ENCODE results near the gene IPPK. TPM values are rescaled to one million over a fixed set of nuclear protein-coding genes. Genes with fewer than 3 reads are reported as not detected.

IPPK gene
- total RNA-seq, 1 donor from 2014 or later: 8.7 TPM

GRCh38 chr9:92617951-92618510 lies 51.9 kb downstream of the IPPK start:
- peaks cover 19% of the 10 kb centered on the region for H3K4me1 Mint-ChIP-seq (ENCODE audit: low read depth)
- no peak overlapping the region for H3K4me3 Mint-ChIP-seq (ENCODE audit: unreplicated experiment)
- no peaks in the 10 kb centered on the region for H3K9me3 Mint-ChIP-seq (ENCODE audit: low read depth)
- peak overlapping the region; percentile 12 for H3K27ac Mint-ChIP-seq (ENCODE audit: unreplicated experiment)
- no peaks in the 10 kb centered on the region for H3K27me3 Mint-ChIP-seq (ENCODE audit: low read depth)
- H3K36me3 Mint-ChIP-seq (ENCODE audit: low read depth): peaks cover 38% of the 10 kb centered on the region
- TF ChIP-seq CTCF (IDR thresholded peaks at IDR 0.05): no peak
- DNase-seq (ENCODE audit: low spot score): no peak

GRCh38 chr9:92617195-92617813 lies 52.6 kb downstream of the IPPK start:
- no peak overlapping the region for H3K4me3 Mint-ChIP-seq (ENCODE audit: unreplicated experiment)
- peaks cover 42% of the 10 kb centered on the region for H3K36me3 Mint-ChIP-seq (ENCODE audit: low read depth)
- no peaks in the 10 kb centered on the region for H3K9me3 Mint-ChIP-seq (ENCODE audit: low read depth)
- no peak for TF ChIP-seq CTCF (IDR thresholded peaks at IDR 0.05)
- no peaks in the 10 kb centered on the region for H3K27me3 Mint-ChIP-seq (ENCODE audit: low read depth)
- no peak for DNase-seq (ENCODE audit: low spot score)
- peaks cover 21% of the 10 kb centered on the region for H3K4me1 Mint-ChIP-seq (ENCODE audit: low read depth)
- H3K27ac Mint-ChIP-seq (ENCODE audit: unreplicated experiment): no peak overlapping the region

GRCh38 chr9:92616655-92617111 lies 53.2 kb downstream of the IPPK start:
- H3K9me3 Mint-ChIP-seq (ENCODE audit: low read depth): no peaks in the 10 kb centered on the region
- no peaks in the 10 kb centered on the region for H3K27me3 Mint-ChIP-seq (ENCODE audit: low read depth)
- H3K27ac Mint-ChIP-seq (ENCODE audit: unreplicated experiment): no peak overlapping the region
- no peak for TF ChIP-seq CTCF (IDR thresholded peaks at IDR 0.05)
- peaks cover 46% of the 10 kb centered on the region for H3K36me3 Mint-ChIP-seq (ENCODE audit: low read depth)
- H3K4me1 Mint-ChIP-seq (ENCODE audit: low read depth): peaks cover 23% of the 10 kb centered on the region
- no peak for DNase-seq (ENCODE audit: low spot score)
- no peak overlapping the region for H3K4me3 Mint-ChIP-seq (ENCODE audit: unreplicated experiment)

- Mint-ChIP-seq H3K4me3 (ENCODE audit: unreplicated experiment) (no peak overlapping the region), H3K27me3 (ENCODE audit: low read depth) (no peaks in the 10 kb centered on the region), H3K36me3 (ENCODE audit: low read depth) (peaks cover 47% of the 10 kb centered on the region), H3K9me3 (ENCODE audit: low read depth) (no peaks in the 10 kb centered on the region), H3K27ac (ENCODE audit: unreplicated experiment) (no peak overlapping the region), H3K4me1 (ENCODE audit: low read depth) (peaks cover 23% of the 10 kb centered on the region)
- DNase-seq (ENCODE audit: low spot score): no peak
- TF ChIP-seq CTCF (IDR thresholded peaks at IDR 0.05): no peak
These were observed 53.7 kb downstream of the IPPK start for GRCh38 chr9:92616199-92616641.

GRCh38 chr9:92615790-92616189 lies 54.1 kb downstream of the IPPK start:
- Mint-ChIP-seq H3K27ac (ENCODE audit: unreplicated experiment) (no peak overlapping the region), H3K27me3 (ENCODE audit: low read depth) (no peaks in the 10 kb centered on the region), H3K4me3 (ENCODE audit: unreplicated experiment) (no peak overlapping the region), H3K9me3 (ENCODE audit: low read depth) (no peaks in the 10 kb centered on the region), H3K36me3 (ENCODE audit: low read depth) (peaks cover 49% of the 10 kb centered on the region), H3K4me1 (ENCODE audit: low read depth) (peaks cover 25% of the 10 kb centered on the region)
- DNase-seq (ENCODE audit: low spot score): no peak
- no peak for TF ChIP-seq CTCF (IDR thresholded peaks at IDR 0.05)

Measured in chondrocyte (in vitro differentiated cells).